ENCODE data around the gene SLC43A3. TPM values are rescaled to one million over a fixed set of nuclear protein-coding genes. Genes with fewer than 3 reads are reported as not detected.
"Not testable (repeated sequence)": the region's sequence is repeated elsewhere in the genome, so short reads cannot be mapped to it uniquely, and the experiment has no call there.

The SLC43A3 gene
- total RNA-seq, 1 experiment from 2014 or later: 64.5 TPM

DNA sequence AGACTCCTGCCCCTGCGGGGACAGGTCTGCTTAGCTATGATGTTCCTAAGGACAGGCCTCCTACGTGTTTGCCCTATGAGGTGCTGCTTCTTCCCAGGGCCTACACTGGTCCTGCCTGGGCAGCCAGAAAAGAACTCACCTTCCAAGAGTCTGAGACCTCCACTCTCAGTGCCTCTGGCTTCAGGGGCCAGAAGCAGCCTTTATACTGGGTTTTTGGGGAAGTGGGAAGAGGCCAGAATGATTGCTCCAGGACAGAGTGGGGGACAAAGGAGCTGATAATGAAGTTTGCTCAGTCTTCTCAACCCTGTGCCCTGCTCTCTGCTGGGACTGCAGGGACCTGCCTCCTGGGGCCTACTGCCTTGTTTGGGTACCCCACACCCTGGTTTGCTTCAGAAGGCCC is 45.9 kb downstream of the SLC43A3 start, which contains the start of gene PRG3:
PRG3 (minus strand) TSS at position 176 of the 400 bp plus-strand sequence. CDS start 442 bp downstream, outside the sequence.
- no peak for DNase-seq (ENCODE audit: low read depth)

DNA sequence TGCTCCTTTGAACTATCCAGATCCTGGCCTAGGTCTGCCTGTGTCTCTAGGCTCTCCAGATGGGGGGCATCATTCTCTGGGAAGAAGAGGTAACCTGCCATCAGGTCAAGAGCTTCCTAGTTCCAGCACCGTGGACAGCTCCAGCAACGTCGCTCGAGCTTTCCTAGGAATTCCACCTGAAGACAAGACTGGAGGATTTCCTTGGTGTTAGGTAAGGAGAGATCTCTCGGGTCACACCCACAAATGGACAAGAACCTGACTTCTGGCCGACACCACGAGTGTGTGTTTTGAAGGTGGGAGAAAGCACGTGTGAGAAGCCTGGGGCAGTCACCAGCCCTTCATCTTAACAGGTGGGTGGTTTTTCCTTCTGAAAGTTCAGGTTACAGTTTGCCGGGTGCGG is 47.2 kb downstream of the SLC43A3 start:
- DNase-seq (ENCODE audit: low read depth): peak; percentile 17

DNA sequence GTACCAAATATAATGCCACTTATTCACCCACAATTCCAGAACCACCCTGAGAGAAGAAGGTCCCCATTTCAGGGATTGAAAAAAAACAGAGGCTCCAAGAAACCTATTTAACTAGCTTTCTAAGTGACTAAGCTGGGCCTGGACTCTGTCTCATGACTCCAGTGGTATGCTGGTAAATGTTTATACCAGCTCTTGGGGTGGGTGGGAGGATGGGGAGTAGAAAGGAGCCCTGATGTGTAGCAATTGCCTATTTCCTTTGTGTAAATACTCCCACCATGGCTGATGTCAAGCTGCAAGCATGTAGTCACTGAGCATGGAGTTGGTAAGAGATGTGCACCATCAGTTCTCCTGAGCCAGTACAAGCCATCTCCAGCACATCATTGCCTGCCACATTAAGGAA is 48.7 kb downstream of the SLC43A3 start:
- DNase-seq (ENCODE audit: low read depth): no peak

DNA sequence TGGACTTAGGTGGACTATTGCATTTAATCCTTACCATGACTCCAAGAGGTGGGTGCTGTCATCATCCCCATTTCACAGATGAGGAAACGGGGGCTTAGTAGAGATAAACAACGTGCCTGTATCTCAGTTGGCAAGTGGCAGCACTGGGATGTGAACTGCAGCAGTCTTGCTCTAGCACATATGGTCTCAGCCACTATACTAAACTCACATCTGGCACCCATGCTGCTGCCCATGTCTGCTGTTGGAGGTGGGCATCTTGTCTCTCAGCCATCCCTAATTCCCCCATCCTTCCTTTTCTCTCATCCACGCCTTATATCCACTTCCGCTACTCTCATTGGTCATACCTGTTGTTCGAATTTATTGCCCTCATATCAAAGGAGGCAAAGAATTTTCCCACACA is 49.8 kb downstream of the SLC43A3 start:
- no peak for DNase-seq (ENCODE audit: low read depth)

DNA sequence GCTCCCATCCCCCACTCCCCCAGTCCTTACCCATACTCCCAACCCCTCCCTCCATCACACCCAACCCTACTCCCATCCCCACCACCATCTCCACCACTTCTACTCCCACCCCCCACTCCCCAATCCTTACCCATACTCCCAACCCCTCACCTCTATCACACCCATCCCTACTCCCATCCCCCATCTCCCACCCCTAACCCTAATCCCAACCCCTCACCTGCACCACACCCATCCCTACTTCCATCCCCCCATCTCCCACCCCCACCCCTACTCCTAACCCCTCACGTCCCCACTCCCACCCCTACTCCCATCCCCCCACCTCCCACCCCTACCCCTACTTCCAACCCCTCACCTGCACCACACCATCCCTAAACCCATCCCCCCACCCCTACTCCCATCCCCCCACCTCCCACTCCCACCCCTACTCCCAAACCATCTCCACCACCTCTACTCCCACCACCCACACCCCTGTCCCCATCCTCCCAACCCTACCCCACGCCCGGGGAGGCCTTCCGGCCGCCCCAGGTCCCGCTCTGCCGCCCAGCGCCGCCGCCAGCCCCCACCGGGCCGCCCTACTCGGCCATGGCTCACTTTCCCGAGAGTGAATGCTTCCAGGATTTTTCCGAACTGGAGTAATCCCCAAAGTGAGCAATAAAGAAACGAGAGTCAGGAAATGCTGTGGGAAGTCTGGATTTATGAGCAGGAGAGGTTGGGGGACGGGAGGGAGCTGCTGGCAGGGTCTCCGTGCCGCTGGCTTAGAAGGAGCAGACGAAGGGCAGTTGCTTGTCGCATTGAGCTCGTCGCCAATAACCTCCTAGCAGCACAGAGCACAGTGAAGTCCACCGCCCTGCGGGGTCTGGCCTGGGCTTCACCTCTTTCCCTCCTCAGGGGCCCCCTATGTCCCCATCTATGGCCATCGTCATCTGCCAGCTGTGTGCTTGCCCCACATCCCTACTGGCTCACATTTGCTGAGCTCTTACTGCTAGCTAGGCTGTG is 50.5 kb downstream of the SLC43A3 start:
- no peak for DNase-seq (ENCODE audit: low read depth)

DNA sequence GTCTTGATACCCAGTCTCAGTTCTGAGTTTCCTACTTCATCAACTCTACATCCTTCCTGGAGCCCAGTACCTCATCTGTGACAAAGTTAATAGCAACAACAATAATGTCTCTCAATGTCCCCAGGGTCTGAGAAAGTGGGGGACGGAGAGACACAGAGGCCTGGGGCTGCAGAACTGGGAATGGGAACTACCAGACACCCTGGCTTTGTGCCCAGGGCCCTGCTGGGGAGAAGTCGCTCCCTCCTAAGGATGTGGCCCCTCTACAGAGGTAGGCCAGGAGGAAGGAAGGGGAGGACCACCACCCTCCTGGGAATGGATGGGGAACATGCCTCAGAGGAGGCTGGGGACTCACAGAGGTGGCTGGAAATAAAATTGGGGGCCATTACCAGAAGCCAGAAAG is 51.4 kb downstream of the SLC43A3 start:
- DNase-seq (ENCODE audit: low read depth): no peak

DNA sequence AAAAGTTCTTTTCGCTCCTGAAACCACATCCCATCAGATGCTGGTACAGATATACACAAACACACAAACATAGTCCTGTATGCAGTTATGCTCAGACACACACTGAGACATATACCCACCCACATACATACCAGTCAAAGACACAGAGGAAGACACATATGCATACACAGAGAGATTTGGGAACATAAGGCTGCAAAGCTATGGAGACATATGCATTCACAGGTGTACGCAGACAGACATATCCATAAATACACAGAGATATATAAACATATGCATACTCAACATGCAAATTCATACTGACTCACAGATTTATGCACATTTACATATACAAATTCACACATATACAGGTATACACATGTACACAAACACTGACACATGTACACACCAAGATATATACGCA is 52.0 kb downstream of the SLC43A3 start:
- no peak for DNase-seq (ENCODE audit: low read depth)

DNA sequence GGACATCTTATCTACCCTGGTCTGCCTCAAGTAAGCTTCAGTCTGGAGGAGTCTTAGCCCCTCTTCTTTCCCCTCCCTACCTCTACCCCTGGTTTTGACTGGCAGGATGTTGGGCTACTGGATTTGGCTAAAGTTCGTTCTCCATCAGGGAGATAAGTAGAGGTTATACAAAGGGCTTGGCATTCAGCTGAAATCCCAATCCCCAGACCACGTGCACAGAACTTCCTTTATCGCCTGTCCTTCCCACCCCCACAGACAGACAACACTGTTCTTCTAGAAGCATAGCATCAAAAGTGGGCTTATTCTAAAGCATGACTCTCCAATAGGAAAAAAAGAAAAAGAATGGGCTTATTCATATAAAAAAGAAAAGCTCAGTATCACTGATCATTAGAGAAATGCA is 53.8 kb downstream of the SLC43A3 start:
- DNase-seq (ENCODE audit: low read depth): no peak

DNA sequence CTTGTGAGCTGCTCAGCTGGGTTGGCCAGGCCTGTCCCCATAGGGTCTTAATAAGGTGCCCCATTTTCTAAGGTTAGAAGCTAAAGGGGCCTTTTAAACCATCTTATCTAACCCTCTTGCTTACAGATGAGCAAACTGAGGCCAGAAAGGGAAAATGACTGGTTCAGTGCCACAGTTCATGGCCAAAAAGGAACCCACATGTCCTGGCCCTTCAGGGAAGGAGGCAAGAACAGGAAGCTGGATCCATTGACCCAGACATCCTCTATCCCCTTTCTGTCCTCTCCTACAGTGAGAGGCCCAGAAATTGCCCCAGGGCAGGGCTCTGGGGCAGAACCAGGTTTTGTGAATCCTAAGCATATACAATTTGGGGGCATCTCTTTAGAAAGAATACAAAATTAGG is 56.0 kb downstream of the SLC43A3 start:
- no peak for DNase-seq (ENCODE audit: low read depth)

DNA sequence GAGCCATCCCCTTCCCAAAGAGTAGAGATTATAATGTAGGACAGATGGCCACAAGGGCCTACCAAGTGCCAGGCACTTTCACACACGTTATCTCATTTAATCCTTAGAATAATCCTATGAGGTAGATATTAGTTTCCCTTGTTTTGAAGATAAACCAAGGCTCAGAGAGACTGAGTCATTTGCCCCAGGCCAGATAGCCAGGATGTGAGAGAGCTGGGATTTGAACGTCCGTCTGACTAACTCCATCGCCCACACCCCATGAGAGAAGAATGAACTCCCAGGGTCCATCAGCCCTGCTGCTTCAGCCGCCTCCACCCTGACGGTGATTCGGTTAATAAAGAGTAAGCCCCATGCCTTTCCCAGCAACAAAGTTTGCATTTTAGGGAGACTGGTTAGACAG is 56.7 kb downstream of the SLC43A3 start:
- peak; percentile 74 for DNase-seq (ENCODE audit: low read depth)

DNA sequence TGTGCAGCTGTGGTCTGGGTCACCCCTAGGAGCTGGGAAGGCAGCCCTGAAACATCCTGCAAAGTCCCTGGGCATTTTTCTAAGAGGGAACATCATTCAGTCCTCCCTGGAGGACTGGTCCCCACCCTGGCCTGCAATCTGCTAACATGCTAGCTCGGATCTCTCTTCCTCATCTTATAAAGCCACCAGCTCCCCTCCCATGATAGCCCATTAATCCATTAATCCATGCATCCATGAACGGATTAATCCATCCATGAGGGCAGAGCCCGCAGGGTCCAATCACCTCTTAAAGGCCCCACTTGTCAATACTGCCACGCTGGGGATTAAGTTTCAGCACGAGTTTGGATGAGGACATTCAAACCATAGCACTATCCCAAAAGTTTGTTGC is 58.1 kb downstream of the SLC43A3 start:
- DNase-seq (ENCODE audit: low read depth): no peak

DNA sequence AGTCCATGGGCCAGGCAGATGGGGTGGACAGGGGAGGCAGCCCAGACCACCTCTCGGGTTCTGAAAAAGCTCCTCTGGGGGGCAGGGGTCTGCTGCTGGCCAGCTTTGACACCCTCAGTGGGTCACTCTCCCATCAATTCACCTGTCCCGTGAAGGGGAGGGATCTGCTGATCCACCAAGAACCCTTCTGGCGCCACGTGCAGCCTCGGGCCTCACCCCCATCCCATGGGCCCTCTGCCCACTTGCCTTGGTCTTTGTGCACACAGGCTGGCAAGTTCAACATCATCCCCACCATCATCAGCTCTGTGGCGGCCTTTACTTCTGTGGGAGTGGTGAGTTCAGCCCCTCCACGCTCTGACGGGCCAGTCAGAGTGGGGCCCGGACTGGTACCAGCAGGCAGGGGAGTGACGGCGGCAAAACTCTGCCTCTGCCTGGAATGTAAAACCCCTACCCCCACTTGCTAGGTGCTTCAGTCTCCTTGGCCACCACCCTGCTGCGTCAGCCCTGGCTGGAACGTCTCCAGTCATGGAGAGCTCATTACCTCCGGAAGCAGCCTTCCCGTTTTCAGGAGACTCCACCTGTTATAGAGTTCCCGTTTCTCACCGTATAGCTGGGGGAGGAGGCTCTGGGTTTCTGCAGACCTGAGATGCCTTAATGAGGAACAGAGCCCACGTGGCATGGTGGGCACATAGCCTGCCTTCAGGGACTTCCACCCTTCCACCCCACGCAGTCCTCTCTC is 58.6 kb downstream of the SLC43A3 start:
- DNase-seq (ENCODE audit: low read depth): no peak

DNA sequence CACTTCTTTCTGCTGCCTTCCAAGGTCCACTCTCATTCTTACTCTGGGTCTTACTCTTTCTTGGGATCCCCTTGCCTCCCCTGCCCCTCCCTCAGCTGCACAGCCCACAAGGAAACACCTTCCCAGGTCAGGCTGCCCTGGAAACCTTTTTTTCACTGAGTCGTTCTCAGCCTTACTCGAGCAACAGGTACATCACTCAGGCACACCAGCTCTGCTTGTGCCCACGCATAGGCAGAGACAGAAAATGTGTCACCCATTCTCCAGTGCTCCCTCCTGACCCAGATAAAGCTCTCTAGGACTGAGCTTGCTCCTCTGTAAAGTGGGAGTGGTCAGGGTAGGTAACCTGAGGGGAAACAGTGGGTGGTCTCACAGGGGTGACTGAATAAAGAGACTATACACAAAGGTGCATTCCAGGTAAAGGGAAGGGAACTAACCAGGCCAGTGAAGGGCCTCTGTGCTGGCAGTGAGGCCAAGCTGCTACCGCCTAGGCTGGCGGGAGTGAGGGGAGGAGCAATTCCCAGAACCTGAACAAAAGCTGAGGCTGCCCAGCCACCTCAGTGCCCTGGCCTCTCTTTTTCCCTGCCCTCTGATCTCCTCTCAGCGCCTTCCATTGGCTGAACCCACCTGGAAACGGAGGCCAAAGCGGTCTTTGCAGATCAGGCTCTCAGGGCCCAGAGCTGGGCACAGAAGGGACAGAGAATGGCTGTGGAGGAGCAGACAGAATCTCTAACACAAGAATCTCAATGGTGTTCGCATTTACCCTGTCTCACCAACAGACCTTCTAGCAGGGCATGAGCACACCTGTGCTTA is 61.9 kb downstream of the SLC43A3 start:
- DNase-seq (ENCODE audit: low read depth): no peak

DNA sequence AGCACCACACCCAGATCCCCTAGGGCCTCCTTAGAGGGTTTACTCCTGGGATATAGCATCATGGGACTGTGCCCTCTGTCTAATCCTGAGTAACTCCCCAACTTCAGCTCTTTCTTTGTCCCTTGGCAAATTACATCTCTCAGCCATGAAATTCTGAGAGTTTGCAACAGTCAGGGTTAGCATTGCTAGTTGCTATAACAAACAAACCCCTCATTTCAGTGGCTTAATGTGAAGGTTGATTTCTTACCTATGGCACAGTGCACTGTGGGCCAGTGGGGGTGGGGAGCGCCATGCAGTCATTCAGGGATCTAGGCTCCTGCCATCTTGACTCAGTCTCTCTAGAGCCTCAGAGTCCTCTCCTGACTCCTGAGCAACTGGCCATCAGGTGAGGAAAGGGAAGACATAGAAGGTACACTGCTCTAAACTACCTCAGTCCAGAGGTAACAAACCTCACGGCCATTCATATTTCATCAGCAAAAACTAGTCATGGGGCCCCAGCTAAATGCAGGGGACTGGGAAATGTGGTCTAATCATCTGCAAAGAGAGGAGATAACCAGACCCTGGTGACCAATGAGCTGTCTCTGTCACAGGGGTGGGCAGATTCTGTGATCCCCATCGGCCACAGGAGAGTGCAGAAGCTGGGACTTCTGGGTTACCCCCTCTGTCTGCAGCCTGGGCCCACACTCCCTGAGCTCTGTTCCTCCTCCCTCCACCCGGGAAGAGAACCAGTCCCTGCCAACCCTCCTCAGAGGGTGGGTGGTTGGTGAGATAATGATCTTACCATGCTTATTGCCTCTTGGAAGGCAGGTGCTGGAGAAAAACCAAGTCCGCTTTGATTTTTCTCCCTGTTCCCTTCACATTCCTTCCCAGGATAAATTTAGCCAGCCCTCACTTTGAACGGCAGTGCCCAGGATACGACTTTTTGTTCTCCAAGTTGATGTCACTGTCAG is 63.5 kb downstream of the SLC43A3 start:
- DNase-seq (ENCODE audit: low read depth): no peak

DNA sequence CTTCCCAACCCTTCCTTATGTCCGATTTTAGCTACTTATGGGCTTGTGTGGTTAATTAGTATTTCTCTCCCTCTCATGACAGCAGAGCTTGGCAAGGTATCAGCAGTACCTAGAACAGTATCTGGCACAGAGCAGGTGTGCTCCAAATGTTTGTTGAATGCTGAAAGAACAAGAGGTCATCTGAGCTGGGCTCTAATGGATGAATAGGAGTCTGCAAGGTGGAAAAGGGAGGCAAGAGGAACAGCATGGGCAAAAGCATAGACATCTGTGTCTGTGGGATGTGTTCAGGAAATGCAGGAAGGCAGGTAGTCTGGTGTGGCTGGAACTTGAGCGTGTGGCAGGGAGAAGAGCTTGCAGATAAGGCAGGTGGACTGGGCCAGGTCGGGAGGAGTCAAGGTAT is 65.0 kb downstream of the SLC43A3 start:
- no peak for DNase-seq (ENCODE audit: low read depth)

DNA sequence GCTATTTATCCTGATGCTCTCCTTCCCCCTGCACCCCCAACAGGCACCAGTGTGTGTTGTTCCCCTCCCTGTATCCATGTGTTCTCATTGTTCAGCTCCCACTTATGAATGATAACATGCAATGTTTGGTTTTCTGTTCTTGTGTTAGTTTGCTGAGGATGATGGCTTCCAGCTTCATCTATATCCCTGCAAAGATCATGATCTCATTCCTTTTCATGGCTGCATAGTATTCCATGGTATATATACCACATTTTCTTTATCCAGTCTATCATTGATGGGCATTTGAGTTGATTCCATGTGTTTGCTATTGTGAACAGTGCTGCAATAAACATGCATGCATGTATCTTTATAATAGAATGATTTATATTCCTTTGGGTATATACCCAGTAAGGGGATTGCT is 65.5 kb downstream of the SLC43A3 start:
- not testable (repeated sequence) for DNase-seq (ENCODE audit: low read depth)

DNA sequence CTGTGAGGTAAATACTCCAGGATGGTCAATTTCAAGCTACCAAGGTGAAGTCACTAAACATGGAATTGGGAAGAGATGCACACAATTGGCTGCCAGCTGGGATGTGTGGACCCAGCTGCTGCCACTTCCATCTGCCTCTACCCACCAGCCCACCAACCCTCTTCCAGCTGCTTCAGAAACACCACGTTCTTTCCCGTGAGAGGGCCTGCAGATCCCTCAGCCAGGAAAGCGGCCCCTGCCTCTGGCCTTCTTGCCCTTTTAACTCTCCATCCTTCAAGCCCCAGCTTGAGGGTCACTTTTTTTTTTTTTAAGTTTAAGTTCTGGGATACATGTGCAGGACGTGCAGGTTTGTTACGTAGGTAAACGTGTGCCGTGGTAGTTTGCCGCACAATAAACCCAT is 65.9 kb downstream of the SLC43A3 start:
- DNase-seq (ENCODE audit: low read depth): no peak

DNA sequence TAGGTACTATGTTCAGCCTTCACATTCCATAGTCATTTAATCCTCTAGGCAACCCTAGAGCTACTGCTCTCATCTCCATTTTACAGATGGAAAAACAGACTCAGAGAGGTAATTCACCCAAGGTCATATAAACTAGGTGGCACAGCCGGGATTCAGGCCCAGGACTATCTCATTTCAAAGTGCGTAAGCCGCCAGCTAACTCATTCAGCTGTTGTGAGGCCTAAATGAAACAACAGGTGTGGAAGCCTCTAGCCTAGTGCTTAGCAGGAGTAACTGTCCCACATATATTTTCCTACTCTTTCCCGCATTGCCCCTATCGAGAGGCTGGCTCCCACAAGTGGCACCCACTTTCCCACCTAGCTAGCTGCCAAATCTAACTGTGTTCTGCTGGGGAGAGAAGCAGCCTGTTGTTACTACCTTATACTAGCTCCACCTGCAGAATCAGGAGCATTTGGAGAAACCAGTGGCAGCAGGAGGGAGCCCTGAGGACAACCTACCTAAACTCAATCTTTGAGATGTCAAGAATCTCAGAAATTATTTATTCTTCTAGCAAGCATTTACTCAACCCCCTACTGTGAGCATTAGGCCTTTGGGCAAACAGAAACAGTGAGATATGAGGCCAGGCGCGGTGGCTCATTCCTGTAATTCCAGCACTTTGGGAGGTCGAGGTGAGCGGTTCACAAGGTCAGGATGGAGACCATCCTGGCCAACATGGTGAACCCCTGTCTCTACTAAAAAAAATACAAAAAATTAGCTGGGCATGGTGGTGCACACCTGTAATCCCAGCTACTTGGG is 66.8 kb downstream of the SLC43A3 start:
- no peak for DNase-seq (ENCODE audit: low read depth)

DNA sequence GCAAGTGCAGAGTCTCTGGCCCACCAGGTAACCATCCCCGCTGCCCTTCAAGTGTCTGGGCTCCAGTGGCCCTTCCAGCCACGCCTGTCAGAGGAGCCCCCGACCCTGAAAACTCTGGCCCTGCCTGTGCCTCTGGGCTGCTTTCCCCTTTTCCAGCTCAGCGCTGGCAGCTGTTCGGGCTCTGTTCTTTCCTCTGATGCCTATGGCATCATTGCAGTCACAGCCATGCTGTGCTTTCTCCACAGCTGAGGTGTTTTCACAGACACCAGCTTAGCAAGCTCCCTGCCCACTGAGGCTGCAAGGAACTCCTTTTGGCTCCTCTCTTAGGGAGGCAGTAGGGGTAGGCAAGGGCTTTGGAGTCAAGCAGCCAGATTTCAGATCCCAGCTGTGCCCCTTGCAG is 67.5 kb downstream of the SLC43A3 start:
- no peak for DNase-seq (ENCODE audit: low read depth)

DNA sequence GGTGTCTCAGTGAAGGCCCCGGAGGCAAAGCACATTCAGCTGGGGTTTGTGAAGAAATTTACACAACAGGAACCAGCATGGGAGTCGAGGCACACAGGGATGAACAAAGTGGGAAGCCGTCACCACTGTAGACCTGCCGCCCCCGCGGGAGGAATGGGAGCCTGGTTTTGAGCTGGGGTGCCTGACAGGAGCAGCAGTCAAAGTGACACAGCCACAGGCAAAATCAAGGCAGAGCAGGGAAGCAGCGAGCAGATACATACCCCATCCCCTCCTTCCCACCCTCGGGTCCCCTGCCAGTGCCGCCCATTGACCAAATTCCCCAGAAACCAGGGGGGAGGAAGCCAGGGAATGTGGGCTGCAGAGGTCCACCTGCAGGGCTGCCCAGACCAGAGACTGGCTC is 67.9 kb downstream of the SLC43A3 start:
- no peak for DNase-seq (ENCODE audit: low read depth)
